ENCODE results near the gene ZDBF2.
"Not testable (repeated sequence)": the region's sequence is repeated elsewhere in the genome, so short reads cannot be mapped to it uniquely, and the experiment has no call there.

Gene ZDBF2

DNA sequence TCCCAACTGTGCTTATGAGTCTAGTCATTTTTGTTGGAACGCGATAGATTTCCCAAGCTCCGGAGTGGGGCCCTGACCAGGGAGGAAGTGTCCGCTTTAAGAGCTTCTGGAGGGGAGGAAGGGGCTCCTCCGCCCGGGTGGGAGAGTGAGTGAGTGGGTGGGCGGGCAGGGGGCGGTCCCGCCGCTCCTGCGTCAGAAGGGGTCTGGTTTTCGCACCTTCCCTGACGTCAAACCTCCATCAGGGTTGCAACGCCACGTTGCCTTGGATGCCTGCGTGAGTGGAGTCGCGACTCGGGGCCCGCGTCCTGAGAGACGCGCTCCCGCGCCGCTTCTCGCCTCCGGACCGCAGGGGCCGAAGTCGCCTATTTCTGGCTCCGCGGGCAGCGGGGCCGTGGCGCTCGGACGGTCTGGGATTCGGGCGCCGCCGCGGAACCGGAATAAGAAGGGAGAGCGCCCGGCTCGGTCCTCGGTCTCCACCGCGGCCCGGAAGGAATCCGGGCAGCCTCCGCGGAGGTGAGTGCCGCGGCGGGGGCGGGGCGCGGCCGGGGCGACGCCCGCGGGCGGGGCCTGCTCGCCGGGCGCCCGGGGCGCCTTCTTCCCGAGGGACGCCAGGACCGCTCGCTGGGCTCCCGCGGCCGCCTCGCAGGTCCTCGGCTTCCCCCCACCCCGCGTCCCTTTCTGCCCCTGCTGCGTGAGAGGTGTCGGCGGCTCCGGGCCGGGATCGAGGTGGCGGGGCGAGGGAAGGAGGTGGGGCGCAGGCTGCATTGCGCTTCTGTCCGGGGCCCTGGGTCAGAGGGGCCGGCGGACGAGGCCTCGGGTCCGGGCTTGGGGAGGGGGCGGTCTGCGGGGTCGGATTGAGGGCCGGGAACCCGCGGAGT lies at the start of gene ZDBF2:
Gene ZDBF2, plus strand, starts transcription at position 230 of the 878 bp plus-strand sequence. CDS start 7,187 bp downstream, outside the sequence.
- peak; percentile 8 to 42 for DNase-seq

DNA sequence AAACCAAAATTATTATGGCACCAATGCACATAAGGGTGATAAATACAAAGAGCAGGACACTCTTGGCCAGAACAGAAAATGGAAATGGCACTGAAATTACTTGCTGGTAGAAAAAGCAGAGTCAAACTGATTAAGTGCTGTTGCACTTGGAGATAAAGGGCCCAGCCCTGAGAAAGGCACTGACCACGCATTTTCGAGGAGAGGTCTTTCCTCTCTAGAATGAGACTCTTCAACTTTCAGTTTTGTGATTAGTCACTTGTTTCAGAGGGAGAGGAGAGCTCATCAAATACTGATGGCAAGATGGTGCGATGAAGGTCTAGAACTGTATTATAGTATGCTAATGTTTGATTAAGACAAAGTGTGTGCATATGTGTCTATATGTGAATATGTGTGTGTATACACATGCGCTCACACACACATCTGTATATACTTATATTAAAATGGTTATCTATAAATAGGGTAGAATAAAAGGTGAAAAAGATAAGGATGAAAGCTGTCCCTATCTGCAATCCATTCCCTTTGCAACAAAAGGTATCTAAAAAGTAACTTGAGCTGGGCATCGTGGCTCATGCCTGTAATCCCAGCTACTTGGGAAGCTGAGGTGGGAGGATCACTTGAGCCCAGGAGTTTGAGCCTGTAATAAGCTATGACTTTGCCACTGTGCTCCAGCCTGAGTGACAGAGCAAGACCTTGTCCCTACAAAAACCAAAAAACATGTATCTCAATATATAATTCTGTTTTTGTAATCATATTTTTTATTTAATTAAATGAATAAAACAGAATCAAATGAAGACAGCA lies 48.8 kb upstream of the ZDBF2 start:
- DNase-seq, result no peak

DNA sequence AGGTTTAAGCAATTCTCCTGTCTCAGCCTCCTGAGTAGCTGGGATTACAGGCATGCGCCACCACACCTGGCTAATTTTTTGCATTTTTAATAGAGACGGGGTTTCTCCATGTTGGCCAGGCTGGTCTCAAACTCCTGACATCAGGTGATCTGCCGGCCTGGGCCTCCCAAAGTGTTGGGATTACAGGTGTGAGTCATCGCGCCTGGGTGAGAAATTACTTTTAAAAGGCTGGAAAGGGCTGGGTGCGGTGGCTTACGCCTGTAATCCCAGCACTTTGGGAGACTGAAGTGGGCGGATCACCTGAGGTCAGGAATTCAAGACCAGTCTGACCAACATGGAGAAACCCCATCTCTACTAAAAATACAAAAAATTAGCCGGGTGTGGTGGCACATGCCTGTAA lies 45.8 kb upstream of the ZDBF2 start:
- DNase-seq, result not testable (repeated sequence)

DNA sequence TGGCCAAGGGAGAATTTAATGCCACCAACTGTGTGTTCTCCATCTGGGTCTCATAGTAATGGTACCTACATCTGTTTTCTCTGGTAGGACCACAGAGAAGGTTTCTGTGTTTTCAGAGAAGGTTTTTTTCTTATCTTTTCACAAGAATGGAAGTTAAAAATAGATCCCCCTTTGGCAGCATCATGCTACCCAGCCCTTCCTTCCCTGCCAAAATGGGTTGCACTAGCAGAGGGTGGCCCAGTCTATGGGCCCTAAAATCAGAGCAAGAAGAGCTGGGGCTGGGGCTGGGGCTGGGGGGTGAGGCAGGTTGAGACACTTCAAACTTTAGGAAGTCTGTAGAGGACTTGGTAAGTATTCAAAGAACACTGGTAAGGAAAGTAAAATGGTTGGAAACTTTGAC lies 44.8 kb upstream of the ZDBF2 start:
- DNase-seq, result no peak

DNA sequence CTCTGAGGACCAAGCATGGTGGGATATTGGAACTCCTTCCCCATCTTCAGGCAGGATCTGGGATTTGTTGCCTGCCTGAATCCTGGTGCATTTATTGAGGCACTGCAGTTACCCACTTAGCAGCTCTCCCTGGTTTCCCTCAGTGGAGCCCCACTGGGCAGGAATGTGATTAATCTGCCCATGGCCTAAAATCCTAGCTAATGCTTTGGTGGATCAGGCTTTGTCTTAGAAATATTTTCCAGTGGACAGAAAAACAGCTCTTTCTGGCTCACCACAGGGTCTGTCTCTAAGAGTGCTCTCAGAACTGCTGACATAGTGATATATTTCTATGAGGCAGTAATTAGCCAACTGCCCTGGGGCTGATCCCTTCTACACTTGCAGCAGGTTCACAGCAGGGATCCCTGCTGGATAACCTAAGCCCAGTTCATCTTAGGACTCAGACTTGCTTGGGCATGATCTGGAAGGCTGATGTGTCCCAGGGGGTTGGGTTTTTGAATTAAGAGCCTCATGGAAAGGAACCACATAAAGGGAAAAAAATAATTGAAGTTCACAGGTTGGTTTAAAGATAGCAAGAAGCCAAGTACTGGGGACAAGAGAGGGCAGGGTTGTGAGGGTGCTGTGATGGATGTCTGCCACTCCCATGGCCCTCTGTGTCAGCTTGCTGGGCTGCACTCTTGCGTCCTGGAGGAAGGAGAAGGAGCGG lies 44.3 kb upstream of the ZDBF2 start:
- no peak for DNase-seq

DNA sequence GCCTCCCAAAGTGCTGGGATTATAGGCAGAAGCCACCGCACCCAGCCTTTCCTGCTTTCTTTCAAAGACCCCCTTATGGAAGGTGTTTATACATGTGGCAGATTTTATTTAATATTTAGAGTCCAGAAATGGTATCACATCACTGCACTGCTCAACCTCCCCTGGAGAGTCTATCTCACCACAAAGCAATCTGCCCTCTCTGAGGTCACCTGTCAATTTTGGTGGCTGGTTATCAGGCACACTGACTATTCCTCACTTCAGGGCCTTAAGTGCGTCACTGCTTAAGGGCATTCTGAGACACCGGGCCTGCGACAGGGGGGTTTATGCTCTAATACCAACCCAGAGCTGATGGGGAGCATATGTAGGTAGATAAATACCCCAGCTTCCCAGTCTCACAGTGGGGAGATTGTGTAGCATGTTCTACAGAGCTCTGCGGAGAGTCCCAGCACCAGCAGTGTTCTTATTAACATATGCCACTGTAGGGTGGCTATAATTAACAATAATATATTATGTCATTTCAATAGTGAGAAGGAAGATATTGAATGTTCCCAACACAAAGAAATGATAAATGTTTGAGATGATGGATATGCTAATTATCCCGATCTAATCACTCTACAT lies 42.7 kb upstream of the ZDBF2 start:
- no peak for DNase-seq

DNA sequence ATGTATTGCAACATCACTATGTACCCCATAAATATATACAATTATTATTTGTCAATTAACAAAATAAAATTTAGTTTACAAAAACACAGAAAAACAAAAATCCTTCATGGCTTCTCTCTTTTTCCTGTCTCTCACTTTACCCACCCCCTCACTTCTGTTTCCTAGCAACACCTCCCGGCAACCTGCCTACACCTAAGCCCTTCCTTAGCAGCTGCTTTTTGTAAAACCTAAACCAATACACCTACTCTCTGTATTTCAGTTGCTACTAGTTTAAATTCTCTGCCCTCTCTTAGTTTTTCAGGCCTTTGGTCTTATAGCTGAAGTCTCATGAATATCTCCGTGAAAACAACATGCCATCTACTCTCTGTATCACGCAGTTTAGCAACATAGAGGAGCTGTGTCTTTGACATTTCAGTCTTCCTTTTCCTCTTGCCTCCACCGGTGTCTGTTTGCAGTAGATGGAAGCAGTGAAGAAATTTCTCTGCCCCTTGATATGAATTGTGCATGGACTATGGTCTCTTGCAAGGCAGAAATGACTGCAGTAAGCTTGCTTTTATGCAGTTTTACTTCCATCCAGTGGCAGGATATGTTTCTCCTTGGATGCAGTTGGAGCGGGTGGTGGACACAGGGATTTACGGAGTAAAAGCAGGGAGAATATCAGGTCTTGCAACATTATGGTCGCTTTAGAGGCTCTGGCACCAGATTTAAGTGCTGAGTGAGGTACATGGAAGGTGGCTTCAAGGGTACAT lies 42.0 kb upstream of the ZDBF2 start:
- no peak for DNase-seq

DNA sequence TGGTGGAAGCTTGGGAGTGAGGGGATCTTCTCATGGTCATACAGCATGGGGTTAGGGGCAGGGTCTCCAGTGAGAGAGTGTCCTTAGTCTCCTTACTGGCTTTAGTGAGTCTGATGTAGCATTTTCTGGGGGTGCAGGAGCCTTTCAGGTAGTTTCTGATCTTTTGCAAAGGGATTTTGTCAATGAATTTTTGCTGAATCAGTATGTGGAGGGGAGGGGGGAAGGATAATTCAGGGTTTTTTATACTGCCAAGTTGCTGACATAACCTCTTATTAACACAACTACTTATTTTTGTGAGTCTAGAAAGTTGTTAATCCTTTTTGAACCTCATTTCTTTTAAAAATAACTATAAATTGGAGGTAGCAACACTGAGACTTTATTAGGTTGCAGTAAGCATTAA lies 35.3 kb upstream of the ZDBF2 start:
- DNase-seq, result no peak

DNA sequence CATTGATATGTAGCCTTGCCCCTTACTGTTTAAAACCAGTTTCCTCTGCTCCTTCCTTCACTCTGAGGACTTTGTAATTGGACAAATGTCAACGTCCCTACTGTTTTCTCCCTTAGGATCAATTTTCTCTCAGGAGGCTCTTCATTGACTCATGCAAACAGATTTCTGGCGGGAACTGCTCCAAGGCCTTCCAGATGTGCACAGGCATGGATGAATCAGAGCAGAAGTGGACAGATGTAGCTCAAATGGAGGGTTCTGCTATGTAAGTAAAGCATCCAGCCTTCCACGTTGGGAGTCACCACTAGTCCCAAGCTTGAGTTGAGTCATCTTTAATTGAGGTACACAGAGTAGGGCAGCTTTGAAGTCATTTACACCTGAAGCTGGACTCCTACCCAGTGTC lies 34.1 kb upstream of the ZDBF2 start:
- DNase-seq, result no peak

DNA sequence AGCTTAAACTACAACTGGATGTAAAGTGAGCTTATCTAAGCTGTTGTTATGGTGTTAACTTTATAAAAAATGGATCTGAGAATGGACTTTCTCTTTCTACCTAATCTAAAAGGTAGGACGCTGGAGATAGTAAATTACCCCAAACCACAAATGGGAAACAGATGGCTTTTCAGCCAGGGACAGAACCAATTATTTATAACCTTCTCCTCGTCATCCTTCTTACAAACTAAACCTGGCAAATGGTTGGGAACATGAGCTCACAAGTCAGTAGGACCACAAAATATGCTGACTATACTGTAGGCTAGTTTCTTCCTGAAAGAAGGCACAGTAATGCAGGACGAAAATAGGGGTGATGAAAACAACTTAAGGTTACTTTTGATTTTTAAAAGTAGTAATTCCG lies 32.7 kb upstream of the ZDBF2 start:
- no peak for DNase-seq

DNA sequence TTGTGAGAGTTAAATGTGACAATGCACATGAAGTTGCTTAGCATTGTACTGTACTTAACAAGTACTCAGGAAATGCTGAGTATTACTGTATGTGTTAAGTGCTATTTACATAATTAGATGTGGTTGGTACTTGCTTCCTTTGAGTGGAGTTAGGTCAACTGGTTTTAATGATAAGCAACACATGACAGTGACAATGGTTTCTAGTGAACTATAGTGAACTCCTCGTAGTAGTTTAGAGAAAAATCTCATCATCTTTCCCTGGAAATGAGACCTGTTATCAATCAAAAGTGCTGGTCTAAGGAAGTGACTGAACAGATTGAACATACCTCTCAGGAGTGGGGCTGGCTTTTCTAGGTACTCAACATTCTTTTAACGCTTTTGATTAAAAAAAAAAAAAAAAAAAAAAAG lies 29.2 kb upstream of the ZDBF2 start:
- no peak for DNase-seq

DNA sequence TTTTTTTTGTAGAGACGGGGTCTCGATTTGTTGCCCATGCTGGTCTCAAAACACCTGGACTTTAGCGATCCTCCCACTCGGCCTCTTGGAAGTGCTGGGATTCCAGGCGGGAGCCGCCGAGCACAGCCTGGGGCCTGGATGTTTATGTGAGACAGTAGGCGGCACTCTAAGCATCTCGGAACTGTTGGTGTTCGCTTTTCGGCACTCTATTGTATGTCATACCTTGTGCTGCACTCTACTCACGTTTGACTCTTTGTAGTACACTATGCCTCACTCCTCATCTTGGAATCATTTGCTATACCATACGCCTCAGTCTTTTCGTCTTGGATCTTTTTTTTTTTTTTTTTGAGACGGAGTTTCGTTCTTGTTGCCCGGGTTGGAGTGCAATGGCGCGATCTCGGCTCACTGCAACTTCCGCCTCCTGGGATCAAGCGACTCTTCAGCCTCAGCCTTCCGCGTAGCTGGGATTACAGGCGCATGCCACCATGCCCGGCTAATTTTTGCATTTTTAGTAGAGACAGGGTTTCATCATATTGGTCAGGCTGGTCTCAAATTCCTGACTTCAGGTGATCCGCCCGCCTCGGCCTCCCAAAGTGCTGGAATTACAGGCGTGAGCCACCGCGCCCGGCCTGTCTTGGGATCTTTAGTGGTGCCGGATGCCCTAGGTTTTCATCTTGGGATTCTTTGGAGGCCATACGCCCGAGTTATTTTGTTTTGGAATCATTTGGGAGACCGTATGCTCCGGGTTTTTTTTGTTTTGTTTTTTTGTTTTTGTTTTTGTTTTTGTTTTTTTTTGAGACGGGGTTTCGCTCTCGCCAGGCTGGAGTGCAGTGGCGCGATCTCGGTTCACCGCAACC lies 24.2 kb upstream of the ZDBF2 start:
- DNase-seq, result no peak

DNA sequence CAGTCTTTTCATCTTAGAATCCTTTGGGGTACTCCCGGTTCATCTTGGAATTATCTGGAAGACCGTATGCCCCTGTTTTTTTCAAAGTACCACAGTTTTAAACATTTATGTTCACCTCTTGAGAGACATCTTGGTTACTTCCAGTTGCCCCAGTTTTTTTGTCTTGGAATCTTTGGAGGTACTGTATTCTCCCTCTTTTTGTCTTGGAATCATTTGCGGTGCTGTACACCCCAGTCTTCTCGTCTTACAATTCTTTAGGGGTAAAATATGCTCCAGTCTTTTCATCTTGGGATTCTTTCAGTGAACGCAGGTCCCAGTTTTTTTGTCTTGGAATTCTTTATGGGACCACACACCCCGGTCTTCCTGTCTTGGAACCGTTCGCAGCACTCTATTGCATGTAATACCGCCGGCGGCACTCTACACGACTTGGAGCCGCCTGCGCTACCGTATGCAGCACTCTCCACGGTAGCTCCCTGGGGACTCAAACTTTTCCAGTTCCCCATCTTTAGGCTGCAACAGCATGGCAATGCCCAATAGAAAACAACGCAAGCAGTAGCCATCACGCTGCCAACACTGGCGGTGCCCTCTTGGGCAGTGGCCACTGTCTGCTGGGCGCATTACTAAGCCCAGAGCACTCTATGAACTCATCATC lies 21.2 kb upstream of the ZDBF2 start:
- no peak for DNase-seq

DNA sequence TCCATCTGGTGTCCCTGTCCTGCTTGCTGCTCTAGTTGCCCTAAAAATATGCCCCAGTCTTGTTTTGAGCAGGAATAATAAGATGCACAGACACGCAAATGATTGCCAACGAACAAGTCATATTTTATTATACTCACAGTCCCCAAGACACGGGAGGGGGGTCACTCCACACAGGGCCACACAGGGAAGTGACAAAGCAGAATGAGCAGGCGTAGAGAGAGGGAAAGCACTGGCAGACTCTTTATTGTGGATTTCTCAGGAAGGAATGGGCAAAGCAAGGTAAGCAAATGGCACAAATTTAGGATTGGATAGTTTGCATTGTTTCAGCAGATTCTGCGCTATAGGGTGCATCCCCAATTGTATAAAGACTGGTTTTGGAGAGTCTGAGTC lies 20.7 kb upstream of the ZDBF2 start:
- DNase-seq, result no peak

DNA sequence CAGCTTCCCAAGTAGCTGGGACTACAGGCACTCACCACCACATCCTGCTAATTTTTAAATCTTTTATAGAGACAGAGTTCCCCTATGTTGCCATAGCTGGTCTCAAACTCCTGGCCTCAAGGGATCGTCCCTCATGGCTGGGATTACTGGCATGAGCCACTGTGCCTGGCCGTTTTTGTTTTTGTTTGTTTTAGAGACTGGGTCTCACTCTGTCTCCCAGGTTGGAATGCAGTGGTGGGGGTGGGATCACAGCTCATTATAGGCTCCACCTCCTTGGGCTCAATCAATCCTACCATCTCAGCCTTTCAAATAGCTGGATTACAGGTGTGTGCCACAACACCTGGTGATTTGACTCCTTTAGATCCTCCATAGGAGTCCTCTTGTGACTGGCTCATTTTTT lies 19.5 kb upstream of the ZDBF2 start:
- DNase-seq, result no peak

DNA sequence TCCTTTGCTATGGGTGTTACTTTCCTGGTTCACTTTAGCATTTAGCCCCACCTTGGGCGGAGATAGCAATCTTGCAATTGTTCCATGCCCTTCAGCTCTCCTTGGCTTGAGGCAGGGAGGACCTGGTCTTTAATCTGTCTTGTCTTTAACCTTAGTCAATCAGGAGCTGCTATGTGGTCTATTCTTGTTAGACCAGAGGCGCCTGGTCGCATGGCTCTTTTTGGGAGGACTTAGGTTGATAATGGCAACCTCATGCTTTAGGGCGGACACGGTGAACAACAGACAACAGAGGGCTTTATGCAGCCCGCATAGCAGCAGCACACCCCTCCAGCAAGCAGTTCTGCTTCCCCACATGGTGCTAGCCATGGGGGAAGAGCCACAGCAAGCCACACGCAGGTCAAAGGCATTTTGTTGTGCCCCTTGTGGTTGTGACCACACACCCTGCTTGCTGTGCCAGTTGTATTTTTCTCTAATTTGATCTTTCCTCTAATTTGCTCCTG lies 17.7 kb upstream of the ZDBF2 start:
- DNase-seq, result no peak

DNA sequence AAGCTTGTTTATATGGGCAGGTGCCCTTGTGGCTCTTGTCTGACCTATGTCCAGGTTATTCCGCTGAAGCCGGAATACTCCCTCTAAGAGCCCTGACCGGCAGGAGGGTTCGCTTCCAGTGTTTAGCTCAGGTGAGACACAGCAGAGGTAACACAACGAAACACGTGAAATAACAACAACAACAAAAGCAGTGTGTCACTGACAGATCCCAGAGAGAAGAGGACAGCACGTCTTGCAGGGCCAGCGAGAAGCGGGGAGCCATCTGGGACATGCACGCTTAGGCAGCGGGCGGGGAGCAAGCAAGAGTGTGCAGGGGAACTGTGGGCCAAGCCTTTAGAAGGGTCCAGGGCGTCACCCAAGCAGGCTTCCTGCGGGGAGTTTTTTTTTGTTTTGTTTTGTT lies 17.1 kb upstream of the ZDBF2 start:
- DNase-seq, result no peak

DNA sequence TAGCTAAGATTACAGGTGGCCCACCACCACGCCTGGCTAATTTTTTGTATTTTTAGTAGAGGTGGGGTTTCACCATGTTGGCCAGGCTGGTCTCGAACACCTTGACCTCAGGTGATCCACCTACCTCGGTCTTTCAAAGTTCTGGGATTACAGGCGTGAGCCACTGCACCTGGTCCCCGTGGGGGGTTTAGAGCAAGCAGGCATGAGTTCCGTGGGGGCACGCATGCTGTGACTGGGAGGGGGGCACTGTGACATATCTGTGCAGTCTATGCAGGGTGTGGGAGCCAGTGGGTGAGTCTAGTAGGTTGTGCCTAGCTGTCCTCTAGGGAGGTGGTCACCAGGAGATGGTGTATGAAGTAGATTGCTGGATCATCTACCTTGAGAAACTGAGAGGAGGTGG lies 16.6 kb upstream of the ZDBF2 start:
- DNase-seq, result no peak

DNA sequence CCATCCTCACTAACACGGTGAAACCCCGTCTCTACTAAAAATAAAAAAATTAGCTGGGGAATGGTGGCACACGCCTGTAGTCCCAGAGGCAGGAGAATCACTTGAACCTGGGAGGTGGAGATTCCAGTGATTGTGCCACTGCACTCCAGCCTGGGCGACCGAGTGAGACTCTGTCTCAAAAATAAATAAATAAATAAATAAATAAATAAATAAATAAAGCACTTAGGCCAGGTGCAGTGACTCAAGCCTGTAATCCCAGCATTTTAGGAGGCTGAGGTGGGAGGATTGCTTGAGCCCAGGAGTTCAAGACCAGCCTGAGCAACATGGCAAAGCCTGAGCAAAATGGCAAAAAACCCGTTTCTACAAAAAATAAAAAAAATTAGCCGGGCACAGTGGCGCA lies 15.8 kb upstream of the ZDBF2 start:
- not testable (repeated sequence) for DNase-seq

DNA sequence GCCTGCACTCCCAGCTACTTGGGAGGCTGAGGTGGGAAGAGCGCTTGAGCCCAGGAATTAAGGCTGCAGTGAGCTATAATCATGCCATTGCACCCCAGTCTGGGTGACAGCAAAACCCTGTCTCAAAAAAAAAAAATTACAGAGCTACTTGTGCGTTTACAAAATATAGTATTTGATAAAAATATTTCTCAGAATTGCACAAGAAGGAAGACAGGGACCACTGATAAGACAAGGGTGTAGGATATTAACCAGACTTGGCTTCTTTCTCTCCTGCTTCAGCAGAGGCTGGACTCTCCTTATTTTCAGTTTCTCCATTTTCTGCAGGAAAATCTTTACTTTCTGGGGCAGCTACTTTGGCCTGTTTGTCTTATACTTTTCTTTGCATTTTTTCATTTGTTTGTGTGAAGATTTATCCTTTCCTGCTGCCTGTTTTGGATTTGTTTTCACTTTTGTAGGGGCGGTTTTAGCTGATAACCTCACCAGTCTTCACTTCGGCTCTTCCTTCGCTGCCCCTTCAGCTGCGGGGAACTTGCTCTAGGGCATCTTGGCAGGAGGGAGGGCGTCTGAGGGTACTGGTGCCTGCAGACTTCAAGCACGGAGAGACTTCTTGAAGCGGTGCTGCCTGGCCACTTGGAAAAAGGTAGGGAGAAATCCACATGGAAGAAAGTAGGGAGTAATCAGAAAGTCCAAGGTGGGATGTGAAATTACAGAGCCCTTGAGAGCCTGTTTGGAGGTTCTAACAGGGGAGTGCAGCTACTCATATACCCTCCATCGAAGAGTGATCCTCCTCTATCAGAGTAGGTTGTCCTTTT lies 14.9 kb upstream of the ZDBF2 start:
- no peak for DNase-seq
